GM12878 (cell line): ENCODE data around the gene PRSS50. TPM values are rescaled to one million over a fixed set of nuclear protein-coding genes. Genes with fewer than 3 reads are reported as not detected.

ENCODE experiments used
- ATAC-seq: fragments of 200-7000 bp; cut with Tn5 transposase; 3 replicates; pipeline ENCODE4 v1.9.1; 2020; ENCODE audit warnings: mild to moderate bottlenecking, moderate library complexity
- BruUV-seq: library from RNA; stranded (reverse); fragments of 400-500 nt; replicated peaks from 2 replicates; lab custom pipeline; 2021; lab: Mats Ljungman, UMichigan
- CTCF ChIA-PET: fragments of 300-600 bp; sonication (Branson Sonifier 250); formaldehyde crosslinking; extraction: SDS; loops from one replicate; lab custom pipeline; 2021; ENCODE audit warnings: inconsistent platforms; lab: Yijun Ruan, JAX
- POLR2A ChIA-PET: fragments of 350-600 bp; formaldehyde crosslinking; extraction: SDS; loops from one replicate; lab custom pipeline; 2021; ENCODE audit warnings: inconsistent platforms; lab: Charles Lee
- RAD21 ChIA-PET: fragments of 300-600 bp; sonication (Branson Sonifier 250); formaldehyde crosslinking; loops from one replicate; lab custom pipeline; 2023; ENCODE audit warnings: antibody characterized with exemption; ENCODE audit not compliant: unreplicated experiment; lab: Charles Lee
- SMC1A ChIA-PET: fragments of 300-600 bp; sonication (Branson Sonifier 250); formaldehyde crosslinking; loops from one replicate; lab custom pipeline; 2023; ENCODE audit not compliant: unreplicated experiment, uncharacterized antibody; lab: Charles Lee
- DNase-seq: peaks from one replicate; pipeline ENCODE4 v3.0.0-alpha.2; 2011; ENCODE audit warnings: low read depth, low spot score
- FAIRE-seq: peaks from 3 replicates; lab custom pipeline; 2011; peaks lifted over from hg19 to GRCh38; lab: Jason Lieb, UNC
- H2AFZ ChIP-seq: 2 replicates; pipeline ENCODE4 v1.6.0; 2011; ENCODE audit warnings: low read depth, low read length, control low read depth; ENCODE audit not compliant: control insufficient read depth
- H3K27ac ChIP-seq: 2 replicates; pipeline ENCODE4 v1.5.1; 2011; ENCODE audit warnings: control low read depth; ENCODE audit not compliant: control insufficient read depth, insufficient read depth
- H3K27me3 ChIP-seq, 2 experiments: replicated peaks in 1 of 2; 2 replicates each; pipeline versions ENCODE4 v1.6.0 to v1.6.1; 2011; ENCODE audit warnings: low read length in 1 of 2; ENCODE audit not compliant: control insufficient read depth in 2 of 2, insufficient read depth in 2 of 2
- H3K36me3 ChIP-seq, 2 experiments: 2 replicates each; pipeline ENCODE4 v1.5.1; 2011; ENCODE audit warnings: low read length in 1 of 2; ENCODE audit not compliant: control insufficient read depth in 2 of 2, insufficient read depth in 2 of 2
- H3K4me1 ChIP-seq: 2 replicates; pipeline ENCODE4 v1.6.1; 2011; ENCODE audit warnings: mild to moderate bottlenecking, low read length, moderate library complexity, mixed read lengths; ENCODE audit not compliant: control insufficient read depth, insufficient read depth
- H3K4me2 ChIP-seq: 2 replicates; pipeline ENCODE4 v1.6.0; 2011; ENCODE audit warnings: control low read depth; ENCODE audit not compliant: control insufficient read depth, insufficient read depth
- H3K4me3 ChIP-seq: fragments of 200-600 bp; sonication (generic); 2 replicates; pipeline ENCODE4 v1.5.1; 2016
- H3K79me2 ChIP-seq: 2 replicates; pipeline ENCODE4 v1.6.0; 2011; ENCODE audit warnings: low read length; ENCODE audit not compliant: control insufficient read depth, insufficient read depth
- H3K9ac ChIP-seq: 2 replicates; pipeline ENCODE4 v1.8.0; 2011; ENCODE audit warnings: low read length, control low read depth, mixed read lengths; ENCODE audit not compliant: control insufficient read depth, insufficient read depth
- H3K9me3 ChIP-seq: replicated peaks from 3 replicates; pipeline ENCODE4 v1.5.1; 2011; ENCODE audit warnings: mild to moderate bottlenecking, low read length; ENCODE audit not compliant: control insufficient read depth, insufficient read depth
- H4K20me1 ChIP-seq: 2 replicates; pipeline ENCODE4 v1.6.0; 2011; ENCODE audit not compliant: control insufficient read depth, insufficient read depth
- CBX5 ChIP-seq: sonication (generic); IDR thresholded peaks from 2 replicates; pipeline ENCODE4 v1.6.1; 2016; ENCODE audit warnings: low read depth, moderate library complexity, mild to moderate bottlenecking, inconsistent platforms
- CHD2 ChIP-seq: IDR thresholded peaks from 2 replicates; pipeline ENCODE4 v1.6.1; 2011; ENCODE audit warnings: low read depth, low read length, improper control_type of control experiment, borderline replicate concordance
- ELK1 ChIP-seq: IDR thresholded peaks from 2 replicates; pipeline ENCODE4 v1.6.1; 2012; ENCODE audit warnings: low read depth, low read length, improper control_type of control experiment
- HCFC1 ChIP-seq: fragments of 150-350 bp; IDR thresholded peaks from 2 replicates; pipeline ENCODE4 v1.6.1; 2014; ENCODE audit warnings: low read length
- MYC ChIP-seq: IDR thresholded peaks from 2 replicates; pipeline ENCODE4 v1.6.1; 2011; ENCODE audit warnings: mild to moderate bottlenecking, low read length, moderate library complexity, inconsistent platforms; ENCODE audit not compliant: insufficient read depth, insufficient replicate concordance, insufficient read length, severe bottlenecking
- NKRF ChIP-seq: fragments of 450-650 bp; conservative IDR thresholded peaks from 2 replicates; pipeline ENCODE4 v1.6.1; 2017; ENCODE audit warnings: mild to moderate bottlenecking, moderate library complexity
- PAX8 ChIP-seq: fragments of 450-650 bp; IDR thresholded peaks from 2 replicates; pipeline ENCODE4 v1.6.1; 2017; ENCODE audit warnings: mild to moderate bottlenecking, moderate library complexity
- POLR2A ChIP-seq: IDR thresholded peaks from 2 replicates; pipeline ENCODE4 v1.6.1; 2011; ENCODE audit warnings: low read depth, mild to moderate bottlenecking, low read length
- RUNX3 ChIP-seq: IDR thresholded peaks from 2 replicates; pipeline ENCODE4 v1.6.1; 2012; ENCODE audit warnings: low read length, inconsistent platforms
- SMAD1 ChIP-seq: fragments of 450-650 bp; IDR thresholded peaks from 2 replicates; pipeline ENCODE4 v1.6.1; 2018; ENCODE audit warnings: mild to moderate bottlenecking, low read depth; ENCODE audit not compliant: partially characterized antibody
- ZNF384 ChIP-seq: IDR thresholded peaks from 2 replicates; pipeline ENCODE4 v1.6.1; 2012; ENCODE audit warnings: low read depth, mild to moderate bottlenecking, low read length, improper control_type of control experiment, borderline replicate concordance
- WGBS: methylation state at CpG from one replicate; pipeline ENCODE4 v1.1.6; 2016; ENCODE audit warnings: low lambda C conversion rate; ENCODE audit not compliant: insufficient replicate concordance, insufficient coverage; ENCODE audit errors: missing lambda C conversion rate; 5-methylcytosine and 5-hydroxymethylcytosine counted together
- in situ Hi-C: fragments of 300-500 bp; cut with MboI; formaldehyde crosslinking; loops from 9 replicates; pipeline ENCODE4 v1.14.3; 2018; ENCODE audit warnings: mixed read lengths
- intact Hi-C: fragments of 100-400 bp; cut with micrococcal nuclease; formaldehyde crosslinking; loops from one replicate; pipeline ENCODE4 v1.14.2; 2022; ENCODE audit not compliant: unreplicated experiment
- polyA plus RNA-seq, 11 experiments: library from polyadenylated mRNA; depleted of rRNA in 4 of 11; unstranded in 6 of 11; stranded (reverse) in 5 of 11; fragments of >200 nt; fragmentation: Nextera tagmentation in 4 of 11; fragmentation: Illumina TruSeq in 1 of 11; extraction: Ambion mirVana in 4 of 11; extraction: Trizol in 1 of 11; gene quantifications; 1 replicate in 1 of 11; 2 replicates in 10 of 11; pipeline versions ENCODE4 v1.2.1 to v1.2.3, GENCODE V29; 2011 to 2016; ENCODE audit warnings: inconsistent platforms in 2 of 11, missing spikeins in 2 of 11, low read depth in 1 of 11
- total RNA-seq, 4 experiments: library from RNA; depleted of rRNA in 3 of 4; stranded (reverse); fragments of >200 nt in 3 of 4; fragmentation: Illumina TruSeq in 1 of 4; extraction: Trizol in 1 of 4; gene quantifications; 2 replicates each; pipeline versions ENCODE4 v1.2.1 to v1.2.3, GENCODE V29; 2013 to 2021
- TF ChIP-seq, protein P1 (sequence below): IDR thresholded peaks from 2 replicates; pipeline ENCODE4 v1.6.1; 2011; ENCODE audit warnings: low read depth, low read length, improper control_type of control experiment, borderline replicate concordance

Gene PRSS50
- total and polyA plus RNA-seq, 10 of the 15 experiments (the other 5 are each of a cell fraction or from before 2014, with no cell fraction given), result 0.05 TPM; not detected in 9

GRCh38 chr3:46709721-46710120, 7.9 kb downstream of the PRSS50 start:
- no peak for TF ChIP-seq CHD2
- no peak for TF ChIP-seq CBX5
- no peak for TF ChIP-seq RUNX3
- TF ChIP-seq, all 136 proteins: peak for 0
- CTCF ChIA-PET, result interaction anchor here (0.9 to 1.6 kb wide), 4 partner anchors 9 to 204 kb away, joined by 3 to 5 read pairs (median 4); no protein-coding TSS in a partner anchor
- no peak overlapping the region for H3K4me3 ChIP-seq
- no peak overlapping the region for H3K4me2 ChIP-seq
- no peaks in the 10 kb centered on the region for H3K9me3 ChIP-seq
- H3K4me1 ChIP-seq, result peaks cover 16% of the 10 kb centered on the region
- POLR2A ChIA-PET, result no interaction called here
- H3K9ac ChIP-seq, result no peak overlapping the region
- H3K36me3 ChIP-seq, result no peaks in the 10 kb centered on the region
- H2AFZ ChIP-seq, result no peak overlapping the region
- SMC1A ChIA-PET, result no interaction called here
- RAD21 ChIA-PET, result interaction anchor here (1.6 kb wide), 1 partner anchor 157 kb away, joined by 3 read pairs; no protein-coding TSS in a partner anchor
- no TSS peak for BruUV-seq
- H3K27ac ChIP-seq, result no peak overlapping the region
- H3K79me2 ChIP-seq, result no peaks in the 10 kb centered on the region
- WGBS, result 45% methylated on average over 6 of the region's 6 CpGs
- intact Hi-C loops, result loop anchor here (10.0 kb wide), 1 partner anchor 305 kb away; no protein-coding TSS in a partner anchor
- no peak for DNase-seq
- no peak for ATAC-seq
- no peak for FAIRE-seq
- no peaks in the 10 kb centered on the region for H3K27me3 ChIP-seq
- in situ Hi-C loops, result loop anchor here (5.0 to 10.0 kb wide), 2 partner anchors 188 to 665 kb away; no protein-coding TSS in a partner anchor
- H4K20me1 ChIP-seq, result no peaks in the 10 kb centered on the region

- Histone ChIP-seq H3K27me3 (no peaks in the 10 kb centered on the region), H3K4me2 (no peak overlapping the region), H3K9me3 (no peaks in the 10 kb centered on the region), H4K20me1 (no peaks in the 10 kb centered on the region), H3K79me2 (no peaks in the 10 kb centered on the region), H3K4me1 (peaks cover 12% of the 10 kb centered on the region), H3K9ac (no peak overlapping the region), H2AFZ (no peak overlapping the region), H3K27ac (no peak overlapping the region), H3K36me3 (no peaks in the 10 kb centered on the region), H3K4me3 (no peak overlapping the region)
- in situ Hi-C loops, result no loop called here
- 49% methylated on average over 7 of the region's 7 CpGs for WGBS
- ChIA-PET SMC1A (no interaction called here), CTCF (interaction anchor here (0.9 to 1.6 kb wide), 4 partner anchors 9 to 204 kb away, joined by 3 to 5 read pairs (median 4); no protein-coding TSS in a partner anchor), POLR2A (no interaction called here), RAD21 (interaction anchor here (0.9 to 1.9 kb wide), 3 partner anchors 158 to 200 kb away, joined by 3 to 6 read pairs (median 3); no protein-coding TSS in a partner anchor)
- FAIRE-seq (no peak), DNase-seq (no peak), ATAC-seq (no peak)
- intact Hi-C loops, result loop anchor here (10.0 kb wide), 1 partner anchor 306 kb away; no protein-coding TSS in a partner anchor
- TF ChIP-seq NKRF (no peak), ZNF384 (no peak), ELK1 (no peak), MYC (no peak), HCFC1 (no peak), SMAD1 (no peak), POLR2A (no peak), PAX8 (no peak)
- TF ChIP-seq, protein P1, sequence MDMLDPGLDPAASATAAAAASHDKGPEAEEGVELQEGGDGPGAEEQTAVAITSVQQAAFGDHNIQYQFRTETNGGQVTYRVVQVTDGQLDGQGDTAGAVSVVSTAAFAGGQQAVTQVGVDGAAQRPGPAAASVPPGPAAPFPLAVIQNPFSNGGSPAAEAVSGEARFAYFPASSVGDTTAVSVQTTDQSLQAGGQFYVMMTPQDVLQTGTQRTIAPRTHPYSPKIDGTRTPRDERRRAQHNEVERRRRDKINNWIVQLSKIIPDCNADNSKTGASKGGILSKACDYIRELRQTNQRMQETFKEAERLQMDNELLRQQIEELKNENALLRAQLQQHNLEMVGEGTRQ, result no peak
- BruUV-seq, result no TSS peak
These were observed 8.5 kb downstream of the PRSS50 start for GRCh38 chr3:46709157-46709654.
